ENCODE data around the gene ASXL1.

Gene ASXL1

GRCh38 chr20:32438331-32438858 lies 80.3 kb downstream of the ASXL1 start:
- no peak for DNase-seq

- DNase-seq: peak in 1 of 56 donors; percentile 31
Observed at GRCh38 chr20:32439132-32439829, 81.2 kb downstream of the ASXL1 start.

GRCh38 chr20:32440069-32440757 lies 82.1 kb downstream of the ASXL1 start:
- no peak for DNase-seq

DNA sequence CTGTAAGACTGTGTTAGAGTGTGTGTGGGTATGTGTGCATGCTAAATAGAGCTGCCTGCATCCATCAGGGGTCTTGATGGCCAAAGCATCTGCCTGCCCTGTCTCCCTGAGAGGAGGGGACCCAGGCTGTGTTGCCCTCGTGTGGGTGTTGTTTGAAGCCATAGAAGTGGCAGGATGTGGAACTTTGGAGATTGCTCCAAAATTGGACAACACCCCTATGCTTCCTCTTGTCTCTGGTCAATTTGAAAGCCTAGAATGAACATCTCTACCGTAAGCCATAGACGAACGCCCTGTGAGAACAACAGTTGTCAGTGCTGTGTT lies 82.6 kb downstream of the ASXL1 start:
- no peak for DNase-seq

DNA sequence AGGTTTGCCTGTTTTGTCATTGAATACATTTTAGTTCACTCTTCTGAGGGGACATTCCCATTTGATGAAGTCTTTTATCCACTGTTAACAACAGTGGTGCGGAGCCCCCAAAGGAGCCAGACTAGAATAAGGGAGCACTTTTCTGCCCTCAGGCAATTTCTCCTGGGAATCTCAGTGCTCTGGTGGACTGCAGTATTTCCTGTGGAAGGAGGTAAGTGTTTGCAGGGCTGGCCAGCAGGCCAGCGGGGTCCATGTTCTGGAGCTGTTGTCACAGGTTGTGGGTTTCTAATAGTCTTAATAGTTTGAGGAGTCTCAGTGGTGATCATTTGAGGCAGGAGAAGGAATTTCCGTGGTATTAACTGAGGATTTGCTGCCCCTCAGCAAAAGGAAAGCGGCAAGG lies 83.5 kb downstream of the ASXL1 start:
- no peak for DNase-seq

DNA sequence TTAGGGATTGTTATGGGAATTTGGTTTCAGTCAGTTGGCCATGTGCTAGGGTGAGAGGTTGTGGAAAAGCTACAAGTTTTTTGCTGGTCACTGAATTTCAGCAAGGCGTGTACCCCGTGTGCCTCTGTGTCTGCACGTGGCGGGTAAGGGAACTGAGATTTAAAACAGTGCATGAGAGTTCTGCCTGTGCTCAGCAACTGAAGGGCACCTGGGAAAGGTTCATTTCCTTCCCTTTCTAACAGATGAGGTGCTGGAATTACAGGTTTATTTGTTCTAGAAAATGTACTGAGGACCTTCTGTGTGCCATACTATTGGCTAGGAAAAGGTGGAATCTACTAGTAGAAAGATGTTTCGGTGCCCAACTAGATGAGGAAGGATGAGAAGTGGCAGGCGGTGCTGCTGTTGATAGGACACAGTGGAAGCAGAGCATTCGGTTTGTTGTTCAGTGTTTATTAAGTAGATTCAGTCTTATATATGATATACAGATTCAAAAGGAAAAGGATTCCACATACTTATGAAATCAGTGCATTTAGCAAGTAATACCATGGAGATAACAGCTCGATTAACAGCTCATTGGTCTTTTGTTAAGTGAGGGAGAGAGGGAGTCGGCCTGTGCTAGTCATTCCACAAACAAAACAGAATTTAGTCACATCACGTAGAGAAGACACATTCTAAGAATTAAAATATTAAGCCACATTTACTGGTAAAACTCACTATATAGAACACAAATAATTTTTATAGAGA lies 84.7 kb downstream of the ASXL1 start:
- no peak for DNase-seq

DNA sequence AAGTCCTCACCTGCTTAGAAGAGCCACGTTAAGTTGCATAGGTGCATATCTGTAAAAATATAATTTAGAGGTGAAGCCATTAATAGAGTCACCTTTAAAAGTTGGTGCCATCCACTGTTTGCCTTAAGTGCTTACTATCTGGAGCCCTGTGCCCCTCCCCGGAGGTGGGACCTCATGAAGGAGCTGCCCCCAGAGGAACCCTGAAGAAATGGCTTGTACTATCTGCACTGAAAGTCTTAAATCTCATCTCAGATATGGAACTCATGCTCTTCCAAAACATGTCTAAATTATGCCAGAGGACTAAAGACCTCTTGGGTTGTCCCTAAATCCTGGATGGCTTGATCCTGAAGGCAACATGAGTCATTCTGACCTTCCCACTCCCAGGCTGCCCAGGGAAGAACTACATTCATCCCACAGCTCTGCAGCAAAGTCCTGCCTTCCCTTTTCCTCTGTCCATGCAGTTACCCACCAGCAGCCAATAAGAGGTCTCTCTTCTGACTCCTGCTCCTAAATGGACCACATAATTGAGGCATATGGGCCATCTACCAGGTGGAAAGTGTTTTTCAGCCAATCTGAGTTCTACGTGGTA lies 85.3 kb downstream of the ASXL1 start:
- DNase-seq: no peak

- DNase-seq: no peak
Observed at GRCh38 chr20:32444474-32445220, 86.5 kb downstream of the ASXL1 start.

- DNase-seq: peak in 13 of 56 donors; percentile 16 to 65 (median 43)
Observed at GRCh38 chr20:32445539-32446273, 87.6 kb downstream of the ASXL1 start.

DNA sequence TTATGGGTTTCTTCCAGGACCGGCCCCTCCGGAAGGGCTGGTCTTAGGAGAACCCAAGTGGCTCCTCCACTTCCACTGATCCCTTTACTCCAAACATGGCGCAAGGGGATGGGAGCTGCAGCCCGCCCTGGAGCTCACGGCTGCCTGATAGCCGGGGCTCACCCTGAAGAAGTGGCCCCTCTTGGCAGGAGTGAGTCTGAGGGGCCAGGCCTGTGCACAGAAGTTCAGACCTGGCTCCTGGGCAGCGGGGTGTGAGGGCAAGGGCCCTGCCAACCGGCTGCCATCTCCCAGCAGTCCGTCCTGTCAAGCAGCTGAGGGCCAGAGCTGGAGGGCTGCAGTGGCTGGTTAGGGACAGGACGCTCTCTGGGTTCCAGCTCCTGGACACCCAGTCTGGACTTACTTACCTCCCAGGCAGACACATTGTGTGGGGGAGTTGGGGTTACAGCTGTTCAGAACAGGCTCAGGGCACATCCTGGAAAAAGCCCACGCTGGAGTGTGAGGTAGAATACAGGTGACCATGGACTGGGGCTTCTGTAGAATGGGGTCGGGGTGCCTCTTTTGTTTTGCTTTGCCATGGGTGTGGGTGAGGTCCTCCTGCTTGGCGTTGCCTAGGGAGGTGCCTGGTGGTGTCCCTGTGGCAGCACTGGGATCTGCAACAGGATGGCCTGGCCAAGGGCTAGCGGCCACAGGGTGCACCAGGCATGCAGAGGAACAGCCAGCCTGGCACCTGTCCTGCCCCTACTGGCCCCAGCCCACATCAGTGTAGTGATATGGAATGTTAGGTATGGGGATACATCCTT lies 88.4 kb downstream of the ASXL1 start:
- DNase-seq: no peak

DNA sequence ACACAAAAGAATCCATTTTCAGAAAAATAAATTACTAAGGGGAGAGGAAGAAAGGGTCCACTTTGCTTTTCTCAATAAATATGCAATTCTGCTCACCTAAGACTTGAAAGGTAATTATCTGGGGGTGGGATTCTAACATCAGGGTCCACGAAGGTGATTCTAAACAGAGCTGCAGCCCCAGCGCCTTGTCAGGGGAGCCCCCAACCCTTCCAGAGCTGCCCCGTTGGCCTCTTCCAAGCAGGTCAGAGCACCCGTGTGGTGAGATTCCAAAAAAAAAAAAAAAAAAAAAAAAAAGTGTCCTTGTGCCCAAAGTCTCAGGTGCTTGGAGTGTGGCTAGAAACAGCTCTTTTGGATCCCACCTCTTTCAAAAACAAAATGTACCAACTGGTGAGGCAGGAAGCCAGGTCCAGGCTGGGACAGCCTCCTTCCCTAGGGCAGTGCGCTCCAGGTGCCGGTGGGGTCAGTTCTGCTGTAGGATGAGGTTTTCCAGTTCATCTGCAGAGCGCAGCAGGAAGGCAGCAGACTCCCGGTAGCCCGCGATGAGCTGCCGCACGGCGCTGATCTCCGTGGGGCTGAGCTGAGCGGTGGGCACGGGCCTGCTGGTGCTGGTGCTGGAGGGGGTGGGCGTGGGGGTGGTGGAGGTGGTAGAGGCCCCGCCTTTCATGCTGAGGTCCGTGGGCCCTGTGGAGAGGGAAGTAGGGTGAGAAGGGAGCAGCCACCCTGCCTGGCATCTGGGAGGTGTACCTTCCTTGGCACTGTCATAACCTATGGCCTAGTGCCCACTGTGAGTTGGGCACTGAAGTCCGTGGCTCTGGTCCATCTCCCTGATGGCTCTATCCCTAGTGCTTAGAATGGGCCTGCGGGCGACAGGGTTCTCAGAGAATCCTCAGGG lies 89.3 kb downstream of the ASXL1 start:
- no peak for DNase-seq

- peak in 2 of 56 donors; percentile 35 to 36 for DNase-seq
Observed at GRCh38 chr20:32448306-32449056, 90.3 kb downstream of the ASXL1 start.

GRCh38 chr20:32449057-32449889 lies 91.1 kb downstream of the ASXL1 start:
- peak in 1 of 56 donors; percentile 22 for DNase-seq

- DNase-seq: no peak
Observed at GRCh38 chr20:32449890-32450401, 91.8 kb downstream of the ASXL1 start.

- DNase-seq: no peak
Observed at GRCh38 chr20:32450484-32451061, 92.4 kb downstream of the ASXL1 start.

DNA sequence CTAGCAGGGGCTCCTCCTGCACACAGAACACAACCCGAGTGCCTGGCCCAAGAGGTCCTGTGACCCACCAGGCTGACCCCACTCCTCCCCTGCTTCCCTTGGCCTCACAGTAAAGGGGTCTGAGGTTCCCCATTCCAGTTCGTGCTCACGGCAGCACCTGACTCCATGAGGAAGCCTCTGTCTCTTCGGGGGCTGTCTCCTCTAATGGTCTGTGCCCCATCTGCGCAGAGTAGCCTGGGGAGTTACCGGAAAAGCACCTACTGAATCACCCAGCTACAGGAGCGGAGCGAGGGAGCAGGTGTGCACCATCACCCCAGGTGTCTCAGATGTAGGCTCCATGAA lies 93.2 kb downstream of the ASXL1 start:
- no peak for DNase-seq

Data from nucleus accumbens (tissue), 56 donors.